ENCODE results near the gene MCL1. TPM values are rescaled to one million over a fixed set of nuclear protein-coding genes. Genes with fewer than 3 reads are reported as not detected.
A peak's percentile ranks its signal among the peaks of the same experiment; 100 is the strongest.
"Not testable (repeated sequence)": the region's sequence is repeated elsewhere in the genome, so short reads cannot be mapped to it uniquely, and the experiment has no call there.

Gene MCL1
- total RNA-seq, 4 donors from 2014 or later, result 102 to 154 (median 140) TPM

DNA sequence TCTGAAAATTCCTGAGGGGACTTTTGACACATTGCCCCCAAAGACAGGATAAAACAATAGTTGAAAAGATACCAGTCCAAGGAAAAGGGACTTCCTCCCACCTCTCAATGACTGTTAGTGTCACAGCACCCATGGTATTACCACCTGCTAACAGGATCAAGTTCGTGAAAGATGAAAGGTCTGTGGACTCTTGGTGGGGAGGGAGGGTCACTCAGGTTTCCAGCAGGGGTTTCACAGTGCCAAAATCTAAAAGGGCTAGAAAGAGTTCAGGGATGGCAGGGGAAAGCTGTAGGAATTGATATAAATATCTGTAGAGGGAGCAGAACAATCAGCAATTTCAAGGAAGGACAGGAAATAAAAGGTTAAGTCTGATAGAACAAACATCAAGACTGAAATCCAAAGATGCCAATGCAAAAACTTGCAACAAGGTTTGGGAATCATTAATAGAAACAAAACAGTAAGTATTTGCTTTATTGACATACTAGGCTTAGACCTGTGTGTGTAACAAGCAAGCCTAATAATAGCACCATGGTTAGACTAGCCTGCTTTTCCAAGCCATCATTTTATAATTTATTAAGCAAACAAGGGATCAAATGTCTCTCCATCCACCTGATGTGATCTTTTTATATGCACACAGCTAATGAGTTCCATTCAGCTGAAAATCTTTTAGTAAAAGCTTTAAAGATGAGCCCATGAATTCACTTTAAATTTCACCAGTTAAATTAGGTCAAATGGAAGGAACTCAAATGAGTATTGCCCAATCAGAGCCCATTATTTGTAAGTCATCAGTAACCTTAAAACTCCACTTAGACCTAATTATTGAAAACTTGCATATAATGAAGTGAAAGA, 3.7 kb downstream of the MCL1 start:
- Histone ChIP-seq H3K9me3 (no peaks in the 10 kb centered on the region), H3K27ac (peak overlapping the region; percentile 55 to 100 (median 98)), H3K27me3 (no peaks in the 10 kb centered on the region), H3K4me3 (peak overlapping the region; percentile 81 to 99 (median 88)), H3K36me3 (peaks cover 0 to 75% (median 0%) of the 10 kb centered on the region in 3 donors), H3K4me1 (peaks cover 3 to 58% (median 28%) of the 10 kb centered on the region in 4 donors)
- TF ChIP-seq POLR2A (IDR thresholded peaks at IDR 0.05), result no peak
- no peak for TF ChIP-seq CTCF (IDR thresholded peaks at IDR 0.05)
- DNase-seq, result peak in 2 of 3 donors; percentile 3 to 34

DNA sequence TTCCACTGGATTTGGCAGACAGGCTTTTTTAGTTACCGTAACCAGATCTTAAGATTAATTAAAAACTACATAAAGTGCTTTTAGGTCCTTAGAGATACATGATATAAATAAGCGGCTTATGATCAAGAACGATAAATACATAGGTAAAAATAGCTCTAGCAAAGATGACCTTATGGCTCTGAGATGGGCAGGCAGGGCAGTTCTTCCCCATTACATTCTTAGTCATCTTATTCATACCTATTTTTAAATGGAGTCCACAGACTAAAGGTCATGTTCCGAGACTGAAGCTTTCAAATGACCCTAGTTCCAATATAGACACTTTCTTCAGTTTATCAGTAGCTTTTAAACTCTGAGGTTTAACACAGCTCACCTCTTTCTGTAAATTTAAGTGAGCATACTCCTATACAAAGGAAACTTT, 4.3 kb downstream of the MCL1 start:
- H3K36me3 ChIP-seq, result peaks cover 0 to 82% (median 0%) of the 10 kb centered on the region in 3 donors
- TF ChIP-seq POLR2A (IDR thresholded peaks at IDR 0.05), result peak in 1 of 2 donors; percentile 55
- TF ChIP-seq CTCF (IDR thresholded peaks at IDR 0.05), result no peak
- H3K27ac ChIP-seq, result peak overlapping the region; percentile 55 to 100 (median 98)
- H3K9me3 ChIP-seq, result no peaks in the 10 kb centered on the region
- peaks cover 3 to 59% (median 33%) of the 10 kb centered on the region in 4 donors for H3K4me1 ChIP-seq
- H3K4me3 ChIP-seq, result peak overlapping the region; percentile 14 to 89 (median 84)
- H3K27me3 ChIP-seq, result no peaks in the 10 kb centered on the region
- peak in 2 of 3 donors; percentile 1 to 49 for DNase-seq

- peaks cover 0 to 84% (median 0%) of the 10 kb centered on the region in 3 donors for H3K36me3 ChIP-seq
- H3K4me1 ChIP-seq, result peaks cover 3 to 63% (median 38%) of the 10 kb centered on the region in 4 donors
- peak in 2 of 3 donors; percentile 19 to 35 for DNase-seq
- H3K9me3 ChIP-seq, result no peaks in the 10 kb centered on the region
- H3K27me3 ChIP-seq, result no peaks in the 10 kb centered on the region
- peak overlapping the region in 3 of 4 donors; percentile 81 to 89 (median 88) for H3K4me3 ChIP-seq
- peak overlapping the region; percentile 55 to 100 (median 98) for H3K27ac ChIP-seq
- TF ChIP-seq POLR2A (IDR thresholded peaks at IDR 0.05) (no peak), CTCF (IDR thresholded peaks at IDR 0.05) (no peak)
Observed at GRCh38 chr1:150574260-150575071, 4.9 kb downstream of the MCL1 start.

GRCh38 chr1:150573648-150574071, 5.8 kb downstream of the MCL1 start:
- peaks cover 0 to 84% (median 0%) of the 10 kb centered on the region in 3 donors for H3K36me3 ChIP-seq
- peak overlapping the region in 3 of 4 donors; percentile 12 to 89 (median 30) for H3K4me3 ChIP-seq
- H3K27ac ChIP-seq, result peak overlapping the region; percentile 45 to 100 (median 78)
- H3K4me1 ChIP-seq, result peaks cover 3 to 71% (median 46%) of the 10 kb centered on the region in 4 donors
- not testable (repeated sequence) for H3K27me3 ChIP-seq, H3K9me3 ChIP-seq
- peak in 2 of 3 donors; percentile 34 to 46 for DNase-seq

- Histone ChIP-seq H3K36me3 (peaks cover 0 to 80% (median 0%) of the 10 kb centered on the region in 3 donors), H3K9me3 (no peaks in the 10 kb centered on the region), H3K4me1 (peaks cover 3 to 77% (median 50%) of the 10 kb centered on the region in 4 donors), H3K4me3 (peak overlapping the region in 3 of 4 donors; percentile 12 to 89 (median 30)), H3K27me3 (no peaks in the 10 kb centered on the region), H3K27ac (peak overlapping the region; percentile 51 to 100 (median 78))
- DNase-seq, result peak in 1 of 3 donors; percentile 43
- no peak for TF ChIP-seq POLR2A (IDR thresholded peaks at IDR 0.05)
- TF ChIP-seq CTCF (IDR thresholded peaks at IDR 0.05), result no peak
Observed at GRCh38 chr1:150572918-150573647, 6.3 kb downstream of the MCL1 start.
